HUDEP-2 (cell line): ENCODE results near the gene OLFM4.

Experiments used
- DNase-seq, 76 experiments: peaks; one replicate each; lab custom pipeline; 2025; ENCODE audit not compliant: unreplicated experiment in 76 of 76; lab: John Stamatoyannopoulos, UW

OLFM4 gene

DNA sequence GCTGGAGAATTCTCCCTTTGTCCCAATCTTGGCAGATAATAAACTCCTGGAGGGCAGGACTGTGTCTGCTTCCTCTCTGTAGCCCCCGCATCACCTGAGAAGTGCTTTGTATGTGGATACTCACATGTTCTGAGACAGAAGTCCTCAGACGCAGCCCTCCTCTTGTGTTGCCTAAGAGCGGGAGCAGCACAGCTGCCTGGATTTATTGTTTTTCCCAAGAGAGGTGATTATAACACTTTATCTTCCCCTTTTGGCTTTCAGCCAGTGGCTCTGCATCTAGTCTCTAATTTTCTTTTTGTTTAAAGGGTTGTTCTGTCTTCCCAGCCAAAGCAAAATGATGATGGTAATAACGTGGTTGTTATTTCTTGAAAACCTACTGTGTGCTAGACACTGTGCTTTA is 36.1 kb downstream of the OLFM4 start:
- no peak for DNase-seq

DNA sequence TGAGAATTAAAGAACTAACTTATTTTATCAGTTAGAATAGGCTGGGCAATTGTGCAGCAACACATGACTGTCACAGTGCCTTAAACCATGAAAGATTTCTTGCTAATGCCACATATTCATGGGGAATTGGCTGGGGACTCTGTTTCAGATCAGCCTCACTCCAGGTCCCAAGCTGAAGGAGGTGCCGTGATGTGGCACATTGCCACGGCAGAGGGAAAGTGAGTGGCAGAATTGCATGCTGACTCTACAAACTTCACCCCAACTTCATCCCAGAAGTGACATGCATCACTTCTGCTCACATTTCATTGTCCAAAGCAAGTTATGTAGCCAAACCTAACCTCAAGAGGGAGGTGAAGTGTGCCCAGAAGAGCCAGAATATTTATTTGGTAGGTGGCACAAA is 37.8 kb downstream of the OLFM4 start:
- DNase-seq = no peak

DNA sequence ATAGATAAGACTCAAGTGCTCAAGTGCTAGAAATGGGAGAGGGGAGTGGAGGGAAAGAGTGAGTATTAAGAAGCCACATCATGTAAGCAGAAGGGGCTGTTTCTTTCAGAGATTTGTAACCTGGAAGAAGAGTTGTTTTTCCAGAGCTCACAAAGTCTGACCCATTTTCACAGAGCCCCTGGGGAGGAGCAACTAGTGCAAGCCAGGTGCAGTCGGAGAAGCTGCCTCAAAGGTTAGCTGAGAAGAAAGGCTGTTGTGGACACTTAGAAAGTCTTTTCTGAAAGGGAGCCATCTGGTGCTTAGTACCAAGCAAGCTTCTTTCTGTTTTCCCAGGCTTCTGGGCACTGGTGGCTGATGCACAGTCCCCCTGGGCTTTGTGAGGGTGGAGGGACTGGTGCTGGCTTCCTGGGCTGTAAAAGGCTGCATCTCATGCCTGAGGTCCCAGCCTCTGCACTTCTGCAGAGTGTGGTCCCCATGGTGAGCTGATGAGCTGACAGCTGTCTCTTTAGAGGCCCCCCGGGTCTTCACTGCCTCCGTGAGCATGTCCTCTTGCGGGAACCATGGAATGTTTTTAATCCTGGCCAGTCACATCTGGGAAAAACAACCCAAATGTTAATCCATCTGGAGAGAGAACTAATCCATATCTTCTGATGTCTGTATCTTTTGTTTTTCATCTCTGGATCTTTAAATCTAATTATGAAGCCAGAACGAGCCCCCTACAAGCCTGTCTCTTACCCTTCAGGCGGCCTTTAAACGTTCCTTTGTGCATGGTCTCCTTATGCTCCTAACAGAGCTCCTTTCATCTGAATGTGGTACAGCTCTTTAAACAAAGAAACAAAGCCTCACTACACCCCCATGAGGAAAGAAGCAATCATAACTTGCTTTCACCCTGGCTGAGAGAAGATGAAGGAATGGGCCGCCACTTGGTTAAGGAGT is 40.2 kb downstream of the OLFM4 start:
- no peak for DNase-seq

DNA sequence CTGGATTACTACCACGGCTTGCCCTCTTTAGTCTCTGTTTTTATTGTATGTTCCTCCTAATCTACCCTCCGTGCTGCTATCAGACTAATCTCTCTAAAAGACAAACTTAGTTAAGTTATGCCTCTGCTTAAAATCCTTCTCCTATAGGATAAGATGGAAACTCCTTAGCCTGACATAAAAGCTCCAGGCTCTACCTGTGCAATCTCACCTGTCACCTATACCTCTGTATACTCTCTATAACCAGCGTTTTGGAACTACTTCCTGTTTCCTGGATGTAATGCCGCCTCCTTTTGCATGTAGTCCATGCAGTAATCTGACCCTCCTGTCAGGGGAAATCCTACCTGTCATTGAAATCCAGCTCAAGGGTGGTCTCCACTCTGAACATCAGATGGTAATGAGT is 41.2 kb downstream of the OLFM4 start:
- no peak for DNase-seq

DNA sequence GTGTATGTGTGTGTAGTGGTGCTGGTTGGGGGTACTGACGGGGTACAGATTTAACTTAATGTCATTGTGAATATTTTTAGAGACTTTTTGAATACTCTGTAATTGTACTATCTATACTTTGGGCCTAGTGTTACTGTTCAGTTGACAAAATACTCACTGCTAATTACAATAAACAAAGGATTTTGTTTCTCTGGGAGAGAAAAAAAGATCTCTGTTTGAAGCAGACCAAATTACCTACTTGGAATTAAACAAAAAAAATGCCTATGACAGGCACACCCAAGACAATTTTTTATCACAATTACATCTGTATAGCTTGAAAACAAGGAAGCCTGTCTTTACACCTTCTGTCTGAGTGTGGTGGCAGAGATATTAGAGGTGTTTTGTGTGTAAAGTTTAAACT is 45.1 kb downstream of the OLFM4 start:
- no peak for DNase-seq

DNA sequence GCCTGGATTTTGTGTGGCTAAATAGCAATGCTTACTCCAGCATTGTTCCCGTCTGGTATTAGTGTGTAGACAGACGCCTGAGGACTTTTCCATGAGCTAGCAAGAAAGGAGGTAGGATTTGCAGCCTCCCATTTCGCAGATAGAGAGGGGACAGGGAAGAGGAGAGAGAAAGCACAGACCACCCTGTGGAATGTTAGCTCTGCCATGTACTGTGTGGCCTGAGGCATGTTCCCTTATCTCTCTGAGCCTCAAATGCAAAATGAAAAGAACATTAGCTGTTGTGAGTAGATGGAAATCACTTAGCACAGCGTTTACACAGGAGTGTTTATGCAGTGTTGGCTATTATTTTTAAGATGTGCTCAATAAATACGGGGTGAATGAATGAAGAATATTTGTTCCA is 45.5 kb downstream of the OLFM4 start:
- DNase-seq = no peak

DNA sequence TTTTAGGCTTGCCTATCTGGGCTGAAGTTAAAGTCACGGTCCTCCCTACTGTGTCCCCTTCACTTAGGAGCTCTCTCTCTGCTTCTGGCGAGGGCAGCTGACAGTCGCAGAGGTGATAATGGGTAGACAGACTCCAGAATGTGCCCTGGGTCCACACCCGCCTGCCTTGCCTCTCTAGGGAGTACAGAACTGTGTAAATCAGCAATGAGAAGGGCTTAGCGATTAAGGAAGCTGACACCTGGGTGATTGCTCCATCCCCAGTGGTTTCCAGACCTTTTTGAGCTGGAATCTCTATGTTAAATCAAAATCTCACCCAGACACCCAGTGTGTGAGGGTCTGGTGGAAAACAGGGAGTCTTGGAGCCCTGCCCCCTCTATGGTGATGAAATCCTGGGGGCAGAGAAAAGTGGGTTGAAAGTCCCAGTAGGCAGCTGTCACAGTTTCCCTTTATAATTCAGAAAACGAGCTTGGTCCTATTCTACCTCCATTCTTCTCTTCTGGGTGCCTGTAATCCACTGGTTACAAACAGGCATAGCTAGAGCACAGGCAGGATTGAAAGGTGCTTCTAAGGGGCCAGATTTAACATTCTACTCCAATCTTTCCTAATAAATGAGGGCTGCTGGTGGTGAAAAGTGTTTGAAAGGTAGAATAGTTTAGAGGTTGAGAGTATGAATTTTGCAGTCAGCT is 46.9 kb downstream of the OLFM4 start:
- DNase-seq = no peak

DNA sequence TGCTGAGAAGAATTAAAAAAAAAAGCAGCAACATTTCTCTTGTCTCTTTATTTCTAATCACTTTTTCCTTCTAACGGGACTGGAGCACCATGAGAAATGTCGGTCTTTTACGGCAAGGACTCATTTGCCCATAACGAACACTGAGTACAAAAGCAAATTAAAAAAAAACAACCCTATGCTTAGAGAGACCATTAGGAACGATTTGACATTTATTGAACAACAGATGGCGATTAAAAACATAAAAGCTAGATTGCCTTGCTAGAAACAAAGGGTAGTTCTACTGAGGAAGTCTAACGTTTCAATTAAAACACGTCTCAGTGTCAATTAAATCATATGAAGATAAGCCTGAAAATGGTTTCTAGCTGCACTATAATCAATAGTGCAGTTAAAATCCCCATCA is 51.1 kb downstream of the OLFM4 start:
- DNase-seq = no peak

DNA sequence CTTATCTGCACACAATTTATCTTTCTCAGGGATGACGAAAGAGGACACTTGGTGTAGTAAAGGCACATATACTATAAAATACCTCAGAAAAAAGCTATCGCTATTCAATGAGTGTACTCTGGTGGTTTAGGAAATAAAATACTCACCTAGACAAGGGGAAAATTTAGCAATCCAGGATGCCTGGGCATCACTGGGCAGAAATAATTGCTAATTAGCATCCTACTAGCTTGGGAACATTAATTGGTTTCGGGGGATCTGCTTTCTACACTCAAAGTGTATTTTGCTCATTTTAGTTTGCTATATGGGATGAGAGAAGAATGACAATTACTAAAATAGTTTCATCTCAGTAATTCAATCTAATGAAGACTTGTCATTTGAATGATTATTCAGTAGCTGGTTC is 60.3 kb downstream of the OLFM4 start:
- no peak for DNase-seq

DNA sequence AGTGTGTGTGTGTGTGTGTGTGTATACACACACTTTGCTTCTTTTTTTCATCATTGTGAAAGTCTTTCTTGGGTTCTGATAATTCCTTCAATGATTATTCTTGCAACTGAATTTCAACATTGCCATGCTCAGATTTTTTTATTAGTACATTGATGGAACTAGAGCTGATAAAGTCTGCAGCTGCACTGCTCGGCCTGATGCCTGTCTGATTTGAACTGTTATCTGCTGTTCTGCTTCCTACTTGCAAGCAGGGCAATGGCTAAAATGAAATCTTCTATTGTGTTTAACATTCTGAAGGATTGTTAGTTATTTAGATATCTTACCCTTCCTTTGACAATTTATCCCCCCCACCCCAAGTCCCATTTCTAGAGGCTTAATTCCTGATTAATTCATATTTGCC is 61.3 kb downstream of the OLFM4 start:
- DNase-seq = no peak

DNA sequence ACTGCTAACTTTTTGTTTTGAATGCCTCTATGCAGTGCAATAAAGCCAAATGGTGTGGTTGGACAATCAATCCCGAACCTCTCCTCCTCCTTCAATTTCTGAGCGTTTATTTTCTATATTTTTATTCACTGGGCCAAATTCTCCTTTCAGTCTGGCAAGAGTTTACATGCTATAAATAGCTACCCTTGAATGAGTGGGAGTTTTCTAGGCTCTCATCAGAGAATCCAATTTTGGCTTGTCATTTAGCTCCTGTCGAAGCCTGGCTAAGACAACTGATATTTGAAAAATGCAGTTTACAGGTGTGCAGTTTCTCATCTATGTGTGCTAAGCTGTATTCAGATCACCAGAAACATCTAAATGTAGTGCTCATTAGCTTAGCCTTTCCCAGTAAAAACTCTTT is 61.8 kb downstream of the OLFM4 start:
- DNase-seq = no peak

DNA sequence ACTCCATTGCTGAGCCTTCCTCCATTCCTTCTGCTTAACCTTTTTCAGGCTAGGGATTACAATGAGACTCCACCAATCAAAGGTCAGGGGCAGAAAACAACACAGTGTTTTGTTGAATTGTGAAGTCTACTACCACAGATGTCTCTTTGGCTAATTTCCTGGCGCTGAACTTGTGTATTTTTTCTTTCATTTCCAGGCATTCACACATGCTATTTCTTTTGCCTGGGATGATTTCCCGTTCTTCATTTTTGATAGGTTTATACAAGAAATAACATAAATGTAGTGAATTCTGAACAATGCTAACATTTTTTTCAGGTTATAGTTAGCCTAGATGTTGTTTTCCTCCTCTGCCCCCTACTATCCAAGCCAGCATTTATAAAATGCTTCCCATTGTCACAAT is 64.3 kb downstream of the OLFM4 start:
- DNase-seq = no peak

DNA sequence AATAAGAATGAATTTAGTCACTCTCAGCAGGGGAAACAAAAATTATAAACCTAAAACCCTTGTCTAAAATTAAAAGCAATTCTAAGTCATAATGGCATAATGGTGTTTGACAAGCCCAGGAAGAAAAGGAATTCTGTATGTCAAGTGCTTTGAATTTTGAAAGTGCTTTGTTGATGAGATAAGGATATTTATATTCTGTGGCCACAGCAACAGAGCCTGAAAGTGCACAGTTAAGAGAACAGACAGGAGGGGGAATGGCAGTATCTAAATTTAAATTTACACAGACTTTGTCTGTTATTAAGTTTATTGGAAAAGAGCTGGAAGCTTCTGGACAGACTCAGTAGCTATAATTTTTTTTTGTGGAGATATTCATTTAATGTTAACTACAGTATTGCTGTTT is 69.8 kb downstream of the OLFM4 start:
- no peak for DNase-seq

DNA sequence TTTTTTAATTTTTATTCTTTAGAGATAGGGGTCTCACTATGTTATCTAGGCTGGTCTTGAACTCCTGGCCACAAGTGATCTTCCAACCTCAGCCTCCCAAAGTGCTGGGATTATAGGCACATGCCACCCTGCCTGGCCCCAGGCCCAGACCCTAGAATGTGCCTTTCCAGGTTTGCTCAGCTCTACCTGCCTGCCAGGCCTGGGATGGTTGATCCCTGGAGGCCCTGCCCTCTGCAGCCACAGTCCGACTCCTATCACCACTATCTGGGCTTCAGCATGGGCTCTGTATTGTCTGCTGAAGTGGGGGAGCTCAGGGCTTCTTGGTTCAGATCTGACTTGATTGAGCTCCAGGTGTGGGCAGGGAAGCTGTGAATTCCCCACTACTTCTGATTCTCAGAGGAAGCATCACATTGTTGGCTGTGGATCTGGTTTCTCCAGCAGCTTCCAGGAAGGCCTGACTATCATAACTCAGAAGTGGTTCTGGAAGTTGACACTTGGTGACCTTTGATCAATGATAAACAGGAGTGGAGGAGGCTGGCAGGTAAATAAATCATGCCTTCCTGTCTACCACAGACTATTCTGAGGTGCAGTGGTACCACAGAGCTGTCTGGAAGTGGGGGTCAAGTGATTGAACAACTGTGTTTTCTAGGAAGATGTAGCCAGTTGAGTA is 71.9 kb downstream of the OLFM4 start:
- no peak for DNase-seq
